Mammary epithelial cell (primary cell): ENCODE measurements around the gene MRPL19.

Source experiments
- EZH2 ChIP-seq: IDR thresholded peaks from 2 replicates; pipeline ENCODE4 v1.6.1; 2012; ENCODE audit warnings: low read length, inconsistent platforms, borderline replicate concordance
- TF ChIP-seq, protein P1 (sequence below), 2 donors: IDR thresholded peaks in 1 of 2; conservative IDR thresholded peaks in 1 of 2; 2 replicates each; pipeline ENCODE4 v1.5.1; 2011 to 2012; ENCODE audit warnings: inconsistent platforms in 2 of 2, low read length in 2 of 2, mild to moderate bottlenecking in 2 of 2, control low read depth in 1 of 2, low read depth in 1 of 2; ENCODE audit not compliant: insufficient read depth in 1 of 2; ENCODE audit errors: extremely low read depth in 1 of 2

DNA sequence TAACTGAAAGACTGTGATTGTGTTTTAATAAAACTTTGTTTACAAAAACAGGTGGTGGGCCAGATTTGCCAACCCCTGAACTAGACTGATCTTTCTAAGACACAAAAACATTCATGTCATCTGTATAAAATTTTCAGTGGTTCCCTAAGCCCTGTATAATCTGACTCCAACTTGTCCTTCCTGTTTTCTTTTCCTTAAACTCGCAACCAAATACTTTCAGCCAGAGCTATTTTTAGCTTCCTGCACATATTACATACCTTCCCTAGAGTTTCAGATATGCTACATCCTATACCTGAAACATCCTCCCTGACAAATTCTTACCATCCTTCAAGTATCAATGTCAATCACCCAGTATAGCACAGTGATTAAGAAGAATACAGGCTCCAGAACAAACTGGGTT is 59.3 kb downstream of the MRPL19 start:
- TF ChIP-seq, protein P1, sequence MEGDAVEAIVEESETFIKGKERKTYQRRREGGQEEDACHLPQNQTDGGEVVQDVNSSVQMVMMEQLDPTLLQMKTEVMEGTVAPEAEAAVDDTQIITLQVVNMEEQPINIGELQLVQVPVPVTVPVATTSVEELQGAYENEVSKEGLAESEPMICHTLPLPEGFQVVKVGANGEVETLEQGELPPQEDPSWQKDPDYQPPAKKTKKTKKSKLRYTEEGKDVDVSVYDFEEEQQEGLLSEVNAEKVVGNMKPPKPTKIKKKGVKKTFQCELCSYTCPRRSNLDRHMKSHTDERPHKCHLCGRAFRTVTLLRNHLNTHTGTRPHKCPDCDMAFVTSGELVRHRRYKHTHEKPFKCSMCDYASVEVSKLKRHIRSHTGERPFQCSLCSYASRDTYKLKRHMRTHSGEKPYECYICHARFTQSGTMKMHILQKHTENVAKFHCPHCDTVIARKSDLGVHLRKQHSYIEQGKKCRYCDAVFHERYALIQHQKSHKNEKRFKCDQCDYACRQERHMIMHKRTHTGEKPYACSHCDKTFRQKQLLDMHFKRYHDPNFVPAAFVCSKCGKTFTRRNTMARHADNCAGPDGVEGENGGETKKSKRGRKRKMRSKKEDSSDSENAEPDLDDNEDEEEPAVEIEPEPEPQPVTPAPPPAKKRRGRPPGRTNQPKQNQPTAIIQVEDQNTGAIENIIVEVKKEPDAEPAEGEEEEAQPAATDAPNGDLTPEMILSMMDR (conservative IDR thresholded peaks at IDR 0.05 in 1 of 2, IDR thresholded peaks at IDR 0.05 in 1 of 2; ENCODE audit: extremely low read depth in 1 of 2, insufficient read depth in 1 of 2, low read depth in 1 of 2, low read length in 2 of 2): no peak
- TF ChIP-seq EZH2: no peak
